Ishikawa (cell line): ENCODE measurements around the gene PDE10A.

Experiments used
- CEBPB ChIP-seq: IDR thresholded peaks from 2 replicates; pipeline ENCODE4 v1.6.1; 2012
- CREB1 ChIP-seq: IDR thresholded peaks from 2 replicates; pipeline ENCODE4 v1.6.1; 2012; ENCODE audit warnings: low read depth
- EGR1 ChIP-seq: IDR thresholded peaks from 2 replicates; pipeline ENCODE4 v1.6.1; 2012
- EP300 ChIP-seq: IDR thresholded peaks from 2 replicates; pipeline ENCODE4 v1.6.1; 2012; ENCODE audit warnings: borderline replicate concordance
- FOXM1 ChIP-seq: IDR thresholded peaks from 2 replicates; pipeline ENCODE4 v1.6.1; 2012; ENCODE audit warnings: low read depth, borderline replicate concordance
- NFIC ChIP-seq: IDR thresholded peaks from 2 replicates; pipeline ENCODE4 v1.6.1; 2012
- RAD21 ChIP-seq: IDR thresholded peaks from 2 replicates; pipeline ENCODE4 v1.6.1; 2012; ENCODE audit warnings: low read depth
- TAF1 ChIP-seq: IDR thresholded peaks from 2 replicates; pipeline ENCODE4 v1.6.1; 2012; ENCODE audit warnings: low read depth, mild to moderate bottlenecking
- TCF12 ChIP-seq: IDR thresholded peaks from 2 replicates; pipeline ENCODE4 v1.6.1; 2012; ENCODE audit warnings: low read depth
- TEAD4 ChIP-seq: IDR thresholded peaks from 2 replicates; pipeline ENCODE4 v1.6.1; 2012
- YY1 ChIP-seq: IDR thresholded peaks from 2 replicates; pipeline ENCODE4 v1.6.1; 2012; ENCODE audit warnings: low read depth
- ZBTB7A ChIP-seq: IDR thresholded peaks from 2 replicates; pipeline ENCODE4 v1.6.1; 2012; ENCODE audit warnings: low read depth
- TF ChIP-seq, protein P1 (sequence below): IDR thresholded peaks from 2 replicates; pipeline ENCODE4 v1.6.1; 2012
- TF ChIP-seq, protein P2 (sequence below): IDR thresholded peaks from 2 replicates; pipeline ENCODE4 v1.6.1; 2012; ENCODE audit warnings: low read depth, mild to moderate bottlenecking
- TF ChIP-seq, protein P3 (sequence below): IDR thresholded peaks from 2 replicates; pipeline ENCODE4 v1.6.1; 2012

Gene PDE10A

DNA sequence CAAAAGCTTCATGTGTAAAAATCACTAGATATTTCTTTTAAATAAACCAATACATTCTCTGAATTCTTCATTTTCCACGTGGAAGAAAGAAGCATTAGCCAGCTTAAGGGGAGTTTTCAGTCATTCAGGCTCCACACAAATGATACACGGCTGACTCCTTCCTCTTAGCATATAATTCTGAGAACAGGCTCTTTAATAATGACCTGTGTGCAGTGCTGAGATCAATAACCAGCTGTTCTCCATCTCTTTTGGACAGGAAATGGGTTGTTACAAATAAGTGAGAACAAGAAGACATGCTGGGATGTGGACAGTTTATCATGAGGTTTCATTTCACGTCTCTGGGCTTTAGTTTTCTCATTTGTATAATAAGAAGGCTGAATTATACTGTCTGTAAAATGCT is 206.8 kb downstream of the PDE10A start:
- no peak for TF ChIP-seq TCF12
- TF ChIP-seq, protein P1, sequence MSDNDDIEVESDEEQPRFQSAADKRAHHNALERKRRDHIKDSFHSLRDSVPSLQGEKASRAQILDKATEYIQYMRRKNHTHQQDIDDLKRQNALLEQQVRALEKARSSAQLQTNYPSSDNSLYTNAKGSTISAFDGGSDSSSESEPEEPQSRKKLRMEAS = no peak
- no peak for TF ChIP-seq TAF1
- TF ChIP-seq TEAD4 = no peak
- no peak for TF ChIP-seq ZBTB7A
- no peak for TF ChIP-seq EP300
- TF ChIP-seq CREB1 = no peak
- TF ChIP-seq FOXM1 = no peak
- TF ChIP-seq, protein P2, sequence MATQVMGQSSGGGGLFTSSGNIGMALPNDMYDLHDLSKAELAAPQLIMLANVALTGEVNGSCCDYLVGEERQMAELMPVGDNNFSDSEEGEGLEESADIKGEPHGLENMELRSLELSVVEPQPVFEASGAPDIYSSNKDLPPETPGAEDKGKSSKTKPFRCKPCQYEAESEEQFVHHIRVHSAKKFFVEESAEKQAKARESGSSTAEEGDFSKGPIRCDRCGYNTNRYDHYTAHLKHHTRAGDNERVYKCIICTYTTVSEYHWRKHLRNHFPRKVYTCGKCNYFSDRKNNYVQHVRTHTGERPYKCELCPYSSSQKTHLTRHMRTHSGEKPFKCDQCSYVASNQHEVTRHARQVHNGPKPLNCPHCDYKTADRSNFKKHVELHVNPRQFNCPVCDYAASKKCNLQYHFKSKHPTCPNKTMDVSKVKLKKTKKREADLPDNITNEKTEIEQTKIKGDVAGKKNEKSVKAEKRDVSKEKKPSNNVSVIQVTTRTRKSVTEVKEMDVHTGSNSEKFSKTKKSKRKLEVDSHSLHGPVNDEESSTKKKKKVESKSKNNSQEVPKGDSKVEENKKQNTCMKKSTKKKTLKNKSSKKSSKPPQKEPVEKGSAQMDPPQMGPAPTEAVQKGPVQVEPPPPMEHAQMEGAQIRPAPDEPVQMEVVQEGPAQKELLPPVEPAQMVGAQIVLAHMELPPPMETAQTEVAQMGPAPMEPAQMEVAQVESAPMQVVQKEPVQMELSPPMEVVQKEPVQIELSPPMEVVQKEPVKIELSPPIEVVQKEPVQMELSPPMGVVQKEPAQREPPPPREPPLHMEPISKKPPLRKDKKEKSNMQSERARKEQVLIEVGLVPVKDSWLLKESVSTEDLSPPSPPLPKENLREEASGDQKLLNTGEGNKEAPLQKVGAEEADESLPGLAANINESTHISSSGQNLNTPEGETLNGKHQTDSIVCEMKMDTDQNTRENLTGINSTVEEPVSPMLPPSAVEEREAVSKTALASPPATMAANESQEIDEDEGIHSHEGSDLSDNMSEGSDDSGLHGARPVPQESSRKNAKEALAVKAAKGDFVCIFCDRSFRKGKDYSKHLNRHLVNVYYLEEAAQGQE = no peak
- no peak for TF ChIP-seq RAD21
- TF ChIP-seq, protein P3, sequence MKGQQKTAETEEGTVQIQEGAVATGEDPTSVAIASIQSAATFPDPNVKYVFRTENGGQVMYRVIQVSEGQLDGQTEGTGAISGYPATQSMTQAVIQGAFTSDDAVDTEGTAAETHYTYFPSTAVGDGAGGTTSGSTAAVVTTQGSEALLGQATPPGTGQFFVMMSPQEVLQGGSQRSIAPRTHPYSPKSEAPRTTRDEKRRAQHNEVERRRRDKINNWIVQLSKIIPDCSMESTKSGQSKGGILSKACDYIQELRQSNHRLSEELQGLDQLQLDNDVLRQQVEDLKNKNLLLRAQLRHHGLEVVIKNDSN = no peak
- TF ChIP-seq NFIC = no peak
- no peak for TF ChIP-seq CEBPB
- no peak for TF ChIP-seq YY1
- TF ChIP-seq EGR1 = no peak

DNA sequence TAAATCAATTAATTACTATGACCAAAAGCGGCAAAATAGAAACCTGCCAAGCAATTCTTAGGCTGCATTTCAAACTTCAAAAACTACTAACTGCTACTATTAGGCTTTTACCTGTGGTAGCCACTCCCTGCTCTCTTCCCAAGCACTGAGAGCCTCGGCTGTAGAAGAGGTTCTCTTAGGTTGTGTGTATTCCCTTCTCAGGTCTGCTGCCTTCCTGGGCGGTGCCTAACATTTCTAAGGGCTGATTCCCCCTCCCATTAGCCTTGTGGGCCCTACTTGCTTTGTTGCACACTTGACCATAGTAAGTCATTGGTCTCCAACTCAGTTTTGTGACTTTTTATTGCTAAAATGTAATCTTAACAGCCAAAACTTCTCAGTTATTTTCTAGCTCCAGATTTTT is 207.6 kb downstream of the PDE10A start:
- TF ChIP-seq CREB1 (no peak), EP300 (no peak), EGR1 (no peak), TCF12 (no peak), CEBPB (no peak), FOXM1 (no peak), TAF1 (no peak), NFIC (no peak), TEAD4 (no peak)
- TF ChIP-seq, protein P2 = no peak
- TF ChIP-seq, protein P3 = no peak
- TF ChIP-seq, protein P1 = no peak

DNA sequence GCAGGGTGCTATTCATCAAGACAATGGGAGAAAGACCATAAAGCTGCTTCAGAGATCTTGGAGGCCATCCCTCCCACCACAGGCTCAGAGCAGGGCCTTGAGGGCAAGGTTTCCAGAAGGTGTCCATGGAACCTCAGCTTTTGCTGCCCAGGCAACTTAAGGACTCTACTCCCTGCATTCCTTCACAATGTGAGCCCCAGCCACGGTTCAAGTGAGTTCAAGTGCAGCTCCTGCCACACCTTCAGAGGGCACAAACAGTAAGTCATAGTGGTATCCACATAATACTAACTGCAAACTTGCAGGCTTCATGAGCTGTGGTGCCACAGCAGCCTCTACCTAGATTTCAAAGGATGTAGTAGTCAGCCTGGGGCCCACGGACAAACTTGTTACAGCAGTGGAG is 209.6 kb downstream of the PDE10A start:
- TF ChIP-seq ZBTB7A (no peak), TAF1 (no peak), EGR1 (no peak), RAD21 (no peak), FOXM1 (no peak)

DNA sequence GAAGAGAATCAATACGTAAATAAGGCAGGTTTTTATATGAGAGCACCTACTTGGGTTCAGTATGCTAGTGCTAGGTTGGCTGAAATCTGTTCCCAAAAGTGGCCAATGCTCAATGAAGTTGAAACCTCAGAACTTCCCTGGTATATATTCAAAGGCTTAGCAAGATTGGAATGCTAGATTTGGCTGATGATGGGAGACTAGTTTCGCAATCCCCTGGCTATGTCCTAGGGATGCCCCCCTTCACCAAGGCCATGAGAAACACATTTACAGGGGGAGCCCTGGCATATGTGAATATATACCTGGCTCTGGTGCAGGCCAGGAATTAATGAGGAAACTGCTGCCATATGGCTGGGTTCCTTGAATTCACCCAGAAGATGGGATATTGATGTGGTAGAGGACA is 211.2 kb downstream of the PDE10A start:
- no peak for TF ChIP-seq NFIC
- TF ChIP-seq TAF1 = no peak
- TF ChIP-seq EGR1 = no peak

DNA sequence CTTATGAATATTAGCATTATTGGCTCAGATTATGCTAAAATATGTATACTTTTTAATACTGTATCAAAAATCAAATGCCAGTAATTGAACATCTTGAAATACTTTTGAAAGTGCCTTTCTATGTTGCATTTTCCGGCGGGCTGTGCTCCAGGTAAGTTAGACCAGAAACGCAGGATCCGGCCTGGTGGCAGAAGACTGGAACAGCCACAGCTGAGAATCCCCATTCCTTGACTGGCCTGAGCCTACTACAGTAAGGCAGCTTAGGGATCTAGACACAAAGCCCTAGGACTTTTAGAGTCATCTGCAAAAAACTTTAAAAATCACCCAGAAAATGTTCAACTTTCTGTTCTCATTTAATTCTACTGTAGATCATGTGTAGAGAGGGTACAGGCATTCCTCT is 214.8 kb downstream of the PDE10A start:
- TF ChIP-seq CREB1 (no peak), CEBPB (no peak), TAF1 (no peak), EGR1 (no peak), NFIC (no peak), YY1 (no peak), TCF12 (no peak), TEAD4 (no peak), ZBTB7A (no peak), EP300 (no peak), RAD21 (no peak), FOXM1 (no peak)
- TF ChIP-seq, protein P2 = no peak
- TF ChIP-seq, protein P1 = no peak
- TF ChIP-seq, protein P3 = no peak
